ENCODE results near the gene ZMAT5.

Gene ZMAT5

GRCh38 chr22:29702000-29702930, 64.5 kb downstream of the ZMAT5 start:
- Histone ChIP-seq H3K4me1 (ENCODE audit: control insufficient read depth, insufficient read depth, low read length) (peaks cover 36% of the 10 kb centered on the region), H3K27me3 (ENCODE audit: control insufficient read depth, insufficient read depth, low read length) (peaks cover 4% of the 10 kb centered on the region), H3K36me3 (ENCODE audit: insufficient read depth, low read length) (peaks cover 7% of the 10 kb centered on the region), H3K9ac (ENCODE audit: low read depth, low read length) (no peak overlapping the region), H3K4me3 (ENCODE audit: low read length) (no peak overlapping the region), H3K4me2 (ENCODE audit: low read length) (no peak overlapping the region), H3K9me3 (replicated peaks; ENCODE audit: low read length) (no peaks in the 10 kb centered on the region)

DNA sequence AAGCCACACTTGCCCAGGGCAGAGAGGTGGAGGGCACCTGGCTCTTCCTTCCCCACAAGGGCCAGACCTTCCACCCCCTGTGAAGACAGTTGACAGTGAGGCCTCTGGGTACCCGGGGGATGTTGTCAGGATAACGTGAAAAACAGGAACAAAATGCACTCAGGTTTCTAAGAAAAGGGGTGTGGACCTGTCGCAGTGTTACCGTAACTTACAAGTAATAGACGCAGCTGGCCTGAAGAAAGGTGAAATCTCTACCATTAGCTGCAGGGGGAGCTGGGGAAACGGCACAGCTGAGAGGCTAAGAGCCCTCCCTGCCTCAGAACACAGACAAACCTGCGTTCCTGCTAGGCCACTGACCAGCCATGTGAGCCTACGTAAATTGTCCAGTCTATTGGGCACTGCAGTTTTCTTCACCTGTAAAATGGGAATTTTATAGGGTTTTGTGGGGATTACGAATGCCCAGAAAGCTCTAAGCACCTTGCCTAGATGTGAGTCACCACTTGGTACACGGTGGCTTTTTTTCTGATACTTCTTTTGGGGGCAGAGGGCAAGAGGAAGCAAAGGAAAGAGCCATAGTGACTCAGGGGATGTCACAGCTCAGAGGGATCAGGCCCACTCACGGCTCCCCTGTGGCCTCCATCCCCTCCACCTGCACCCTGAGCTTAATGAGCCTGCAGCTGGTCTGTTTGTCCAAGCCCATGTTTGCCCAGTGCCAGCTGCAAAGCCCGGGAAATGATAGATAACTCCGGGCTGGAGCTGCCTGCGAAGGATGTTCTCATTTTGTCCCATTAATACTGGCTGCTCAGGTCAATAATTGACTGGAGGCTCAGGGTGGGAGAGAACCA, 65.4 kb downstream of the ZMAT5 start:
- Histone ChIP-seq H3K36me3 (ENCODE audit: insufficient read depth, low read length) (peaks cover 10% of the 10 kb centered on the region), H3K4me3 (ENCODE audit: low read length) (no peak overlapping the region), H3K4me1 (ENCODE audit: control insufficient read depth, insufficient read depth, low read length) (peaks cover 36% of the 10 kb centered on the region), H3K9me3 (replicated peaks; ENCODE audit: low read length) (no peaks in the 10 kb centered on the region), H3K9ac (ENCODE audit: low read depth, low read length) (no peak overlapping the region), H3K4me2 (ENCODE audit: low read length) (no peak overlapping the region), H3K27me3 (ENCODE audit: control insufficient read depth, insufficient read depth, low read length) (no peaks in the 10 kb centered on the region)

DNA sequence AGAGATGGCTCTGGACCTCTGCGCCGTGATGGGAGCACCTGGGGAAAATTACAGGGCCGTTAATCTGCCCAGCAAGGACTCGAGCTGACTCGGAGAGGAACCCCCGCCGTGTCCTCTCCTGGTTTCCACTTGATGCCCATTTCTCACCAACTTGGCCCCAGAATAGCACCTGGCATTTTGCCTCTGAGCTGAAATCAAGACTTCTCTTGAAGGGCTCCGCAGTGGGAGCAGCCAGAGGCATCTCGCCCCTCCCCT, 66.0 kb downstream of the ZMAT5 start:
- peak overlapping the region; percentile 31 for H3K4me2 ChIP-seq (ENCODE audit: low read length)
- H3K4me1 ChIP-seq (ENCODE audit: control insufficient read depth, insufficient read depth, low read length) = peaks cover 36% of the 10 kb centered on the region
- no peaks in the 10 kb centered on the region for H3K27me3 ChIP-seq (ENCODE audit: control insufficient read depth, insufficient read depth, low read length)
- peaks cover 14% of the 10 kb centered on the region for H3K36me3 ChIP-seq (ENCODE audit: insufficient read depth, low read length)
- no peak overlapping the region for H3K4me3 ChIP-seq (ENCODE audit: low read length)
- H3K9me3 ChIP-seq (replicated peaks; ENCODE audit: low read length) = no peaks in the 10 kb centered on the region
- no peak overlapping the region for H3K9ac ChIP-seq (ENCODE audit: low read depth, low read length)

DNA sequence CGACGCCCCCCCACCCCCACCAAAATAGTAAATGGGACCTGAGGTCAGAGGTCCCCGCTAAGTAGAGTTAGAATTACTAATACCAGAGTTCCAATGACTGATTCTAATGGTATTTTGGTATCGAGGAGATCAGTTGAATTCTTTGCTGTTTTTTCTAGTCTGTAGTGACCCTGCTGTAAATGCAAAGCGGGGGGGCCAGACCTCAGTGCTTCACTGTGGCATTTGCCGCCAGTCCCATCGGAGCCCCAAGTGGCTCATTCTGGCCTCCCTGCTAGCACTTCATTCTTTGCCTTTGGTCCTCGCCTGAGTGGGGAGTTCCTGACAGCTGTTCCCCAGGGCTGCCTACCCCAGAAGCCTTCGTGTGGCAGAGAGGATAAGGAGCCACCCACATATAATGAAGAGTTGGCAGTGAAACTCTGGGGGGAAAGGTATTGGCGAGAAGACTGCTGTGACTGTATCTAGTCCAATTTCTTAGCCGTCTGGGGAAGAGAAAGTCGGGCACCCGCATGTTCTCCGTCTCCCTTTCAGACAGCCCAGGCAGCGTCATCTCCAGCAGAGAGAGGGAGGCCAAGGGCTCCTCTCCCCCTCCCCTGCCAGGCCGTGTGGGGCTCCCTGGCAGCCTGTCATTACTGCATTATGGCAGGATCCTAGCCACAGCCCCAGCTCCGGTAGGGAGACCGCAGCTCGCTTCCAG, 66.5 kb downstream of the ZMAT5 start:
- no peak overlapping the region for H3K4me3 ChIP-seq (ENCODE audit: low read length)
- peaks cover 40% of the 10 kb centered on the region for H3K4me1 ChIP-seq (ENCODE audit: control insufficient read depth, insufficient read depth, low read length)
- H3K9ac ChIP-seq (ENCODE audit: low read depth, low read length) = no peak overlapping the region
- no peaks in the 10 kb centered on the region for H3K9me3 ChIP-seq (replicated peaks; ENCODE audit: low read length)
- H3K36me3 ChIP-seq (ENCODE audit: insufficient read depth, low read length) = peaks cover 19% of the 10 kb centered on the region
- H3K27me3 ChIP-seq (ENCODE audit: control insufficient read depth, insufficient read depth, low read length) = no peaks in the 10 kb centered on the region
- peak overlapping the region; percentile 31 for H3K4me2 ChIP-seq (ENCODE audit: low read length)

DNA sequence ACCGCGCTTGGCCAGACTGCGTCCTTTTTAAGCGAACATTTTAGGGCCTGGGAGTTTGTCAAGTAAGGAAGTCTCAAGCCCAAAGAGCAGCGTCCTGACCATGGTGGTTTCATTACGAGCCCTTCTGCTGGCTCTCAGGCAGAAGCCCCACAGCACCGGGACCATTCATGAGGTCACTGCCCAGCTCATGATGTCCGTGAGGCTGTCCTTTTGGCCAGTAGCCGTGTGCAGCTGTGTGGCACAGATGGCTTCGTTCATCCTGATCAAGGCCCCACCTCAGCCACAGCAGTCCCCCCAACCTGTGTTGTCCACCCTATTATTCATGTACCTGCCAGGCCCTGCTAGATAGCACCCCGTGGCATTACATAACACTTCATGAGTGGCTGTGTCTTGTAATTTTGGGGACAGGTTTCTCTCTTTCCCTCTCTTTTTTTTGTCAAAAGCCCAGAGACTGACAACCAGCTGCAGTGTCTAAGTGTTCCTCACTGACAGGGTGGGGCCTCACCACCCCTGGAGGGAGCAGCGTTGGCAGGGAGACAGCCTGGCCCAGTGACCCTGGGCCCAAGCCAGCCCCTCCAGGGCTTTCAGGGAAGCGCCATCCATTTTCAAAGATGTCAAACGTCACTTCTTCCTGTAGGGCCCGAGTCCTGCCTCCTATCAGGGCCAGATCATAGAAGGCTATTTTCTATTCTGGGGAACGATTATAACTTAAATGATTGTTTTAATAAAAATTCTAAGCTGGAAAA, 68.8 kb downstream of the ZMAT5 start:
- Histone ChIP-seq H3K9ac (ENCODE audit: low read depth, low read length) (no peak overlapping the region), H3K36me3 (ENCODE audit: insufficient read depth, low read length) (peaks cover 33% of the 10 kb centered on the region), H3K9me3 (replicated peaks; ENCODE audit: low read length) (no peaks in the 10 kb centered on the region), H3K4me3 (ENCODE audit: low read length) (no peak overlapping the region), H3K4me1 (ENCODE audit: control insufficient read depth, insufficient read depth, low read length) (peaks cover 56% of the 10 kb centered on the region), H3K4me2 (ENCODE audit: low read length) (no peak overlapping the region), H3K27me3 (ENCODE audit: control insufficient read depth, insufficient read depth, low read length) (no peaks in the 10 kb centered on the region)

DNA sequence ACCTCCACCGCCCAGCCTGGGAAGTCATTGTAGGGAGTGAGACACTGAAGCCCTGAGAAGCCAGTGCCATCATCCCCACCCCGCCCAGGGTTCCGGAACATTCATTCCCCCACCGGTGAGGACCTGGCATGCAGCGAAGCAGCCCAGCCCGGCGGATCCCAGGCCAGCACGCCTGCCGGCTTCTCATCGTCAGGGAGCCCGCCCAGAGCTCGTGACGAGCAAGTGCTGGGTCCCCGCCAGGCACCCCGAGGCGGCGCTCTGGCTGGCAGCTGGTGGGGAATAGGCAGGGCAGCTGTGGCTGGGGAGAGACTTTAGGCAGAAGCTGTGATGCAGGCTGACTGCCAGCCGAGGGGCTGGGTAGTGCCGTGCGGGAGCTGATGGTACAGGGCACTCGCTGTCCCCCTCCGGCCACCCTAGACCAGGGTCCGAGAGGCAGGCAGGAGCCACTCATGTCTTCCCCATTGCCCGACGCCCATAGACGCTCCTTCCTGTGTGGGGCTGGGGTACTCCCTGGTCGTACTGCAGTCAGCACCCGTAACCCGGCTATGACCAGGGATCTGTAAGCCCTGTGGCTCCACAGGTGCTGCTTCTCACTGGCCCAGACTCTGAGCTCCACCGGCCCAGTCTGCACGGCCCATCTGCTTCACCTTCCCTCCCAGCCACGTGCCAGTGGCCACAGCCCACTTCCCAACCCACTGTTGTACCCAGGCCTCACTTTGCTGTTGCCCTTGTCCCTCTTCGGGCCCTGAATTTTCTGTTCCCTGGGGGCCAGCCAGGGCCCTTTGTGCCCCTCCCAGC, 71.5 kb downstream of the ZMAT5 start:
- Histone ChIP-seq H3K9ac (ENCODE audit: low read depth, low read length) (peak overlapping the region; percentile 33), H3K4me2 (ENCODE audit: low read length) (peak overlapping the region; percentile 18), H3K4me1 (ENCODE audit: control insufficient read depth, insufficient read depth, low read length) (peaks cover 40% of the 10 kb centered on the region), H3K36me3 (ENCODE audit: insufficient read depth, low read length) (peaks cover 48% of the 10 kb centered on the region), H3K27me3 (ENCODE audit: control insufficient read depth, insufficient read depth, low read length) (no peaks in the 10 kb centered on the region), H3K9me3 (replicated peaks; ENCODE audit: low read length) (no peaks in the 10 kb centered on the region), H3K4me3 (ENCODE audit: low read length) (no peak overlapping the region)

DNA sequence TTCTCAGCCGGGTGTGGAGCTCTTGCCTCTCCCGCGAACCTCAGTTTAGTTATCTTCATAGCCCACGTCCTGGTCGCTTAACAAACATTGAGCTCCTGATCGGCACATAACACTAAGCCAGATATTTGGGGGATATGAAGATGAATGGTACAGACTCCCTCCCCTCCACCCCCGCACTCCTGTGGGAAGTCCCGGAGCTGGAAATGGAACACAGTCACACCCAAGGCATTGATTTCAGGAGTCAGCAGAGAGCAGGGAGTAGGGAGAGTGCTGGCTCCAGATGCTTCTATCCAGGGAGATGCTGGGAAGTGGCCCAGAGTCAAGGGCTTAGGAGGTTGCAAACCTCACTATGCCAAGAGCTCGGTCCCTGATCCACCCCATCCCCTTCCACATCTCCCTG, 73.1 kb downstream of the ZMAT5 start:
- peaks cover 48% of the 10 kb centered on the region for H3K36me3 ChIP-seq (ENCODE audit: insufficient read depth, low read length)
- H3K9me3 ChIP-seq (replicated peaks; ENCODE audit: low read length) = no peaks in the 10 kb centered on the region
- no peak overlapping the region for H3K4me3 ChIP-seq (ENCODE audit: low read length)
- no peak overlapping the region for H3K9ac ChIP-seq (ENCODE audit: low read depth, low read length)
- H3K27me3 ChIP-seq (ENCODE audit: control insufficient read depth, insufficient read depth, low read length) = no peaks in the 10 kb centered on the region
- H3K4me2 ChIP-seq (ENCODE audit: low read length) = peak overlapping the region; percentile 22
- H3K4me1 ChIP-seq (ENCODE audit: control insufficient read depth, insufficient read depth, low read length) = peaks cover 46% of the 10 kb centered on the region

DNA sequence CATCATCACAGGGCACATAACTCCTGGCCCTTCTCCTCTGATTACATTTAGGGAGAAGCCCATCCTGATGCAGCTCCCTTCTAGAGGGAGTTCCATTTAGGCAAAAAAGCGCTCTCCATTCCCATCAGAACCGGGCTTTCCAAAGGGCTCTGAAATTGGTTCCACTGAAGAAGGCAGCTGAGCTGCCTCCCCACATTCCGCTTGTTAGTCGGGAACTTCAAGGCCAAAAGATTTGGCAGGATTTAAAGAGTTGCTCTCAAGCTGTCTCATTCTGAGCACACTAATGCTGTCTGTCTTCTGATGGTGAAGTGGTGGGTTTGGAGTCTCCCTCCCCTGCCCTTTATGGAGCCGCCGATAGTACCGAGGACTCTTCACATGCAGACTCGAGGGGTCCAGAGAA, 73.6 kb downstream of the ZMAT5 start:
- no peak overlapping the region for H3K4me2 ChIP-seq (ENCODE audit: low read length)
- H3K36me3 ChIP-seq (ENCODE audit: insufficient read depth, low read length) = peaks cover 50% of the 10 kb centered on the region
- H3K9me3 ChIP-seq (replicated peaks; ENCODE audit: low read length) = no peaks in the 10 kb centered on the region
- no peak overlapping the region for H3K4me3 ChIP-seq (ENCODE audit: low read length)
- H3K4me1 ChIP-seq (ENCODE audit: control insufficient read depth, insufficient read depth, low read length) = peaks cover 46% of the 10 kb centered on the region
- H3K27me3 ChIP-seq (ENCODE audit: control insufficient read depth, insufficient read depth, low read length) = no peaks in the 10 kb centered on the region
- H3K9ac ChIP-seq (ENCODE audit: low read depth, low read length) = no peak overlapping the region

- Histone ChIP-seq H3K36me3 (ENCODE audit: insufficient read depth, low read length) (peaks cover 47% of the 10 kb centered on the region), H3K9ac (ENCODE audit: low read depth, low read length) (no peak overlapping the region)
These were observed 74.5 kb downstream of the ZMAT5 start for GRCh38 chr22:29692327-29692640.

DNA sequence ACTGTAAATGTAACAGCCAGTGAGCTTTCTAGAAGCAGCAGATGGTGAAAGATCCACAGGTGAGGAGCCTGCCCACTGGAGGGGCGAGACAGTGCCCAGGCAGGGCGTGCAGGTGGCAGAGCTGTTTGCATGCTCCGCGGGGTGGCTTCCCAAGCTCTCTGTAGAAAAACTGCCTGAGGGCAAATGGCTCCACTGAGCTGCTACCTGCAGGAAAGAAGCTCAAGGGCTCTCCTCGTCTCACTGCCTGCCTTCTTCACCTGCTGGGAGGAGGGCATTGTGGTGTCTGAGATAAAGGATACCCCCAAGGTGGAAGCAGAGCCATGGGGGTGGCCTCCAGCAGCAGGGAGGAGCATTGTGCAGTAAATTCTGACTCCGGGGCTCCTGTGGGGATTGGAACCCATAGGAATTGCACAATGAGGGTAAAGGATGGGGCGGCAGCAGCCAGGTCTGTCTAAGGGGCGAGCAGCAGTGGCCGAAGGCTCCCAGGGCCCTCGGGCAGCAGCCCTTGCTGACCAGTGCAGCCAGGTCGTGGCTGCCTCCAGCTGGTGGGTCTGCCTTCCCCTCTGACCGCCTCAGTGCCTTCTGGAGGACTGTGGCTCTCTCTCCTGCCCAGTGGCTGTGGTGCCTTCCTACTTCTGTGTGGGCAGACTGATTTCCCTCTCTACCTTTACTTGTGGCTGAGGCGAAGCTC, 75.0 kb downstream of the ZMAT5 start:
- peaks cover 48% of the 10 kb centered on the region for H3K36me3 ChIP-seq (ENCODE audit: insufficient read depth, low read length)

More at GRCh38 chr22:29692327-29692640, 74.5 kb downstream of the ZMAT5 start:
- H3K4me1 ChIP-seq (ENCODE audit: control insufficient read depth, insufficient read depth, low read length) = peaks cover 46% of the 10 kb centered on the region
- H3K4me2 ChIP-seq (ENCODE audit: low read length) = no peak overlapping the region
- H3K4me3 ChIP-seq (ENCODE audit: low read length) = no peak overlapping the region
- no peaks in the 10 kb centered on the region for H3K9me3 ChIP-seq (replicated peaks; ENCODE audit: low read length)
- no peaks in the 10 kb centered on the region for H3K27me3 ChIP-seq (ENCODE audit: control insufficient read depth, insufficient read depth, low read length)

More for the DNA sequence above, 75.0 kb downstream of the ZMAT5 start:
- no peak overlapping the region for H3K4me3 ChIP-seq (ENCODE audit: low read length)
- H3K27me3 ChIP-seq (ENCODE audit: control insufficient read depth, insufficient read depth, low read length) = no peaks in the 10 kb centered on the region
- peaks cover 46% of the 10 kb centered on the region for H3K4me1 ChIP-seq (ENCODE audit: control insufficient read depth, insufficient read depth, low read length)
- no peaks in the 10 kb centered on the region for H3K9me3 ChIP-seq (replicated peaks; ENCODE audit: low read length)
- H3K9ac ChIP-seq (ENCODE audit: low read depth, low read length) = no peak overlapping the region
- H3K4me2 ChIP-seq (ENCODE audit: low read length) = no peak overlapping the region
